ENCODE measurements around the gene HAPSTR1.

HAPSTR1 gene

GRCh38 chr16:9097266-9098219 is 6.1 kb downstream of the HAPSTR1 start:
- H3K4me3 ChIP-seq (ENCODE audit: low read length), result no peak overlapping the region
- no peak for TF ChIP-seq ZNF274 (IDR thresholded peaks at IDR 0.05; ENCODE audit: low read depth, low read length)

GRCh38 chr16:9098377-9099090 is 7.1 kb downstream of the HAPSTR1 start:
- H3K4me3 ChIP-seq (ENCODE audit: low read length), result no peak overlapping the region
- no peak for TF ChIP-seq ZNF274 (IDR thresholded peaks at IDR 0.05; ENCODE audit: low read depth, low read length)

GRCh38 chr16:9099131-9099625 is 7.7 kb downstream of the HAPSTR1 start:
- TF ChIP-seq ZNF274 (IDR thresholded peaks at IDR 0.05; ENCODE audit: low read depth, low read length), result no peak
- H3K4me3 ChIP-seq (ENCODE audit: low read length), result peak overlapping the region; percentile 34; the same call in 1 of the 2 replicates

GRCh38 chr16:9102379-9102778 is 10.9 kb downstream of the HAPSTR1 start:
- no peak overlapping the region for H3K4me3 ChIP-seq (ENCODE audit: low read length)
- no peak for TF ChIP-seq ZNF274 (IDR thresholded peaks at IDR 0.05; ENCODE audit: low read depth, low read length)

GRCh38 chr16:9102943-9103342 is 11.5 kb downstream of the HAPSTR1 start:
- TF ChIP-seq ZNF274 (IDR thresholded peaks at IDR 0.05; ENCODE audit: low read depth, low read length), result no peak
- H3K4me3 ChIP-seq (ENCODE audit: low read length), result no peak overlapping the region

GRCh38 chr16:9103546-9103945 is 12.1 kb downstream of the HAPSTR1 start:
- TF ChIP-seq ZNF274 (IDR thresholded peaks at IDR 0.05; ENCODE audit: low read depth, low read length), result no peak

GRCh38 chr16:9105189-9105588 is 13.7 kb downstream of the HAPSTR1 start:
- TF ChIP-seq ZNF274 (IDR thresholded peaks at IDR 0.05; ENCODE audit: low read depth, low read length), result no peak
- no peak overlapping the region for H3K4me3 ChIP-seq (ENCODE audit: low read length)

More at GRCh38 chr16:9103546-9103945, 12.1 kb downstream of the HAPSTR1 start:
- H3K4me3 ChIP-seq (ENCODE audit: low read length), result no peak overlapping the region

GRCh38 chr16:9107025-9107970 is 15.9 kb downstream of the HAPSTR1 start:
- no peak for TF ChIP-seq ZNF274 (IDR thresholded peaks at IDR 0.05; ENCODE audit: low read depth, low read length)
- H3K4me3 ChIP-seq (ENCODE audit: low read length), result no peak overlapping the region

- no peak overlapping the region for H3K4me3 ChIP-seq (ENCODE audit: low read length)
- TF ChIP-seq ZNF274 (IDR thresholded peaks at IDR 0.05; ENCODE audit: low read depth, low read length), result no peak
These were observed 17.8 kb downstream of the HAPSTR1 start for GRCh38 chr16:9109255-9109654.

GRCh38 chr16:9112166-9112843 is 20.9 kb downstream of the HAPSTR1 start:
- no peak for TF ChIP-seq ZNF274 (IDR thresholded peaks at IDR 0.05; ENCODE audit: low read depth, low read length)
- H3K4me3 ChIP-seq (ENCODE audit: low read length), result no peak overlapping the region; the same call in 1 of the 2 replicates

GRCh38 chr16:9112844-9113186 is 21.4 kb downstream of the HAPSTR1 start:
- no peak for TF ChIP-seq ZNF274 (IDR thresholded peaks at IDR 0.05; ENCODE audit: low read depth, low read length)

GRCh38 chr16:9113707-9114106 is 22.3 kb downstream of the HAPSTR1 start:
- TF ChIP-seq ZNF274 (IDR thresholded peaks at IDR 0.05; ENCODE audit: low read depth, low read length), result no peak

More at GRCh38 chr16:9112844-9113186, 21.4 kb downstream of the HAPSTR1 start:
- no peak overlapping the region for H3K4me3 ChIP-seq (ENCODE audit: low read length)

GRCh38 chr16:9114112-9114511 is 22.7 kb downstream of the HAPSTR1 start:
- no peak overlapping the region for H3K4me3 ChIP-seq (ENCODE audit: low read length)
- no peak for TF ChIP-seq ZNF274 (IDR thresholded peaks at IDR 0.05; ENCODE audit: low read depth, low read length)

More at GRCh38 chr16:9113707-9114106, 22.3 kb downstream of the HAPSTR1 start:
- H3K4me3 ChIP-seq (ENCODE audit: low read length), result no peak overlapping the region

Data from GM08714 (cell line).